Stimulated activated naive CD8-positive, alpha-beta T cell treated with anti-CD3 and anti-CD28 coated beads, Interleukin-15, amount 100 ng/mL, for 72 hours (primary cell): ENCODE data around the gene ZNF337.
"Not testable (repeated sequence)": the region's sequence is repeated elsewhere in the genome, so short reads cannot be mapped to it uniquely, and the experiment has no call there.

Experiments
- ATAC-seq: fragments of 150-1000 bp; cut with Tn5 transposase; 2 replicates; pipeline ENCODE4 v1.10.0; 2021; ENCODE audit warnings: mild to moderate bottlenecking, moderate library complexity
- DNase-seq, 2 donors: peaks; one replicate each; pipeline ENCODE4 v3.0.0; 2021 to 2022
- H3K27ac Mint-ChIP-seq, 2 donors: one replicate each; pipeline ENCODE4 v1.8.0; 2022; ENCODE audit warnings: mild to moderate bottlenecking in 2 of 2, mixed read lengths in 2 of 2, moderate library complexity in 2 of 2
- H3K27me3 Mint-ChIP-seq: one replicate; pipeline ENCODE4 v1.8.0; 2022; ENCODE audit warnings: mixed read lengths
- H3K4me1 Mint-ChIP-seq: one replicate; pipeline ENCODE4 v1.8.0; 2022; ENCODE audit warnings: mild to moderate bottlenecking, mixed read lengths
- H3K4me3 Mint-ChIP-seq, 2 donors: one replicate each; pipeline ENCODE4 v1.8.0; 2022; ENCODE audit warnings: mild to moderate bottlenecking in 2 of 2, mixed read lengths in 2 of 2, moderate library complexity in 1 of 2
- H3K9me3 Mint-ChIP-seq, 2 donors: one replicate each; pipeline ENCODE4 v1.8.0; 2022; ENCODE audit warnings: mixed read lengths in 2 of 2

Gene ZNF337

GRCh38 chr20:25696371-25697131 lies at the start of gene ZNF337:
TSS of gene ZNF337 (minus strand) at chr20:25696853. CDS start at chr20:25686417, 10,436 bp downstream.
- H3K9me3 Mint-ChIP-seq: peaks cover 7 to 20% of the 10 kb centered on the region in 2 donors
- peak; percentile 95 to 96 for DNase-seq
- peaks cover 29% of the 10 kb centered on the region for H3K4me1 Mint-ChIP-seq
- H3K27ac Mint-ChIP-seq: peak within 1 kb of the TSS; percentile 94 to 98
- H3K27me3 Mint-ChIP-seq: no peaks in the 10 kb centered on the region
- ATAC-seq: peak; percentile 97
- H3K4me3 Mint-ChIP-seq: peak within 1 kb of the TSS; percentile 82 to 96

GRCh38 chr20:25745738-25746137 lies 49.1 kb upstream of the ZNF337 start:
- peak overlapping the region in 1 of 2 donors; percentile 77 for H3K27ac Mint-ChIP-seq
- no peak overlapping the region for H3K4me3 Mint-ChIP-seq
- DNase-seq: no peak
- H3K9me3 Mint-ChIP-seq: no peaks in the 10 kb centered on the region
- no peak for ATAC-seq
- peaks cover 37% of the 10 kb centered on the region for H3K4me1 Mint-ChIP-seq
- H3K27me3 Mint-ChIP-seq: no peaks in the 10 kb centered on the region

- Mint-ChIP-seq H3K9me3 (no peaks in the 10 kb centered on the region), H3K27ac (peak overlapping the region in 1 of 2 donors; percentile 77), H3K4me1 (peaks cover 35% of the 10 kb centered on the region), H3K4me3 (no peak overlapping the region), H3K27me3 (no peaks in the 10 kb centered on the region)
- no peak for DNase-seq
- ATAC-seq: no peak
These were observed 48.4 kb upstream of the ZNF337 start for GRCh38 chr20:25745100-25745499.

- H3K4me3 Mint-ChIP-seq: no peak overlapping the region
- peaks cover 35% of the 10 kb centered on the region for H3K4me1 Mint-ChIP-seq
- ATAC-seq (no peak), DNase-seq (no peak)
- H3K27me3 Mint-ChIP-seq: no peaks in the 10 kb centered on the region
- peaks cover 0 to 3% of the 10 kb centered on the region in 2 donors for H3K9me3 Mint-ChIP-seq
- H3K27ac Mint-ChIP-seq: no peak overlapping the region
These were observed 47.6 kb upstream of the ZNF337 start for GRCh38 chr20:25744261-25744660.

GRCh38 chr20:25741088-25741487 lies 44.4 kb upstream of the ZNF337 start:
- Mint-ChIP-seq H3K27ac (peak overlapping the region in 1 of 2 donors; percentile 74), H3K9me3 (peaks cover 0 to 3% of the 10 kb centered on the region in 2 donors), H3K4me3 (no peak overlapping the region), H3K27me3 (no peaks in the 10 kb centered on the region), H3K4me1 (peaks cover 32% of the 10 kb centered on the region)
- DNase-seq (no peak), ATAC-seq (no peak)

GRCh38 chr20:25739615-25740320 lies 43.1 kb upstream of the ZNF337 start:
- Mint-ChIP-seq H3K27me3 (no peaks in the 10 kb centered on the region), H3K27ac (peak overlapping the region in 1 of 2 donors; percentile 79), H3K4me1 (peaks cover 22% of the 10 kb centered on the region), H3K9me3 (peaks cover 0 to 3% of the 10 kb centered on the region in 2 donors), H3K4me3 (peak overlapping the region; percentile 43 to 53)
- peak; percentile 96 for ATAC-seq
- no peak for DNase-seq

- no peak for ATAC-seq
- H3K9me3 Mint-ChIP-seq: peaks cover 0 to 3% of the 10 kb centered on the region in 2 donors
- no peak overlapping the region for H3K27ac Mint-ChIP-seq
- H3K4me3 Mint-ChIP-seq: no peak overlapping the region
- DNase-seq: no peak
- no peaks in the 10 kb centered on the region for H3K27me3 Mint-ChIP-seq
- H3K4me1 Mint-ChIP-seq: peaks cover 22% of the 10 kb centered on the region
These were observed 41.5 kb upstream of the ZNF337 start for GRCh38 chr20:25738198-25738597.

GRCh38 chr20:25733903-25734302 lies 37.2 kb upstream of the ZNF337 start:
- H3K9me3 Mint-ChIP-seq: no peaks in the 10 kb centered on the region
- H3K27ac Mint-ChIP-seq: no peak overlapping the region
- peaks cover under 1% of the 10 kb centered on the region for H3K4me1 Mint-ChIP-seq
- DNase-seq (no peak), ATAC-seq (no peak)
- no peak overlapping the region for H3K4me3 Mint-ChIP-seq
- no peaks in the 10 kb centered on the region for H3K27me3 Mint-ChIP-seq

GRCh38 chr20:25730862-25731261 lies 34.2 kb upstream of the ZNF337 start:
- Mint-ChIP-seq H3K27me3 (no peaks in the 10 kb centered on the region), H3K4me3 (no peak overlapping the region), H3K4me1 (peaks cover 5% of the 10 kb centered on the region), H3K9me3 (peaks cover 13 to 14% of the 10 kb centered on the region in 2 donors), H3K27ac (no peak overlapping the region)
- DNase-seq (no peak), ATAC-seq (no peak)

GRCh38 chr20:25726357-25726756 lies 29.7 kb upstream of the ZNF337 start:
- Mint-ChIP-seq H3K4me1 (peaks cover 12% of the 10 kb centered on the region), H3K27me3 (no peaks in the 10 kb centered on the region), H3K9me3 (peaks cover 35% of the 10 kb centered on the region in 2 donors), H3K27ac (peak overlapping the region in 1 of 2 donors; percentile 81), H3K4me3 (peak overlapping the region; percentile 52 to 55)
- ATAC-seq: no peak
- no peak for DNase-seq

- no peak overlapping the region for H3K27ac Mint-ChIP-seq
- no peaks in the 10 kb centered on the region for H3K27me3 Mint-ChIP-seq
- H3K9me3 Mint-ChIP-seq: peaks cover 35 to 38% of the 10 kb centered on the region in 2 donors
- ATAC-seq (no peak), DNase-seq (no peak)
- peak overlapping the region; percentile 52 to 55 for H3K4me3 Mint-ChIP-seq
- peaks cover 12% of the 10 kb centered on the region for H3K4me1 Mint-ChIP-seq
These were observed 29.0 kb upstream of the ZNF337 start for GRCh38 chr20:25725639-25726038.

- H3K4me3 Mint-ChIP-seq: no peak overlapping the region
- H3K9me3 Mint-ChIP-seq: peaks cover 35 to 38% of the 10 kb centered on the region in 2 donors
- H3K27me3 Mint-ChIP-seq: no peaks in the 10 kb centered on the region
- H3K27ac Mint-ChIP-seq: no peak overlapping the region
- ATAC-seq: no peak
- DNase-seq: no peak
- H3K4me1 Mint-ChIP-seq: peaks cover 23% of the 10 kb centered on the region
These were observed 27.3 kb upstream of the ZNF337 start for GRCh38 chr20:25723975-25724374.

- ATAC-seq (no peak), DNase-seq (no peak)
- H3K27ac Mint-ChIP-seq: no peak overlapping the region
- peaks cover 22% of the 10 kb centered on the region for H3K4me1 Mint-ChIP-seq
- peaks cover 22 to 23% of the 10 kb centered on the region in 2 donors for H3K9me3 Mint-ChIP-seq
- H3K4me3 Mint-ChIP-seq: no peak overlapping the region
- H3K27me3 Mint-ChIP-seq: no peaks in the 10 kb centered on the region
These were observed 23.6 kb upstream of the ZNF337 start for GRCh38 chr20:25720285-25720684.

GRCh38 chr20:25718896-25719809 lies 22.5 kb upstream of the ZNF337 start:
- not testable (repeated sequence) for H3K27me3 Mint-ChIP-seq, ATAC-seq
- DNase-seq: peak in 1 of 2 donors; percentile 31
- Mint-ChIP-seq H3K4me1 (peaks cover 21% of the 10 kb centered on the region), H3K4me3 (peak overlapping the region; percentile 71 to 82), H3K9me3 (peaks cover 12 to 15% of the 10 kb centered on the region in 2 donors), H3K27ac (peak overlapping the region; percentile 23 to 68)

GRCh38 chr20:25707695-25708094 lies 11.0 kb upstream of the ZNF337 start:
- H3K4me3 Mint-ChIP-seq: peak overlapping the region in 1 of 2 donors; percentile 6
- H3K27ac Mint-ChIP-seq: no peak overlapping the region
- DNase-seq (no peak), ATAC-seq (no peak)
- H3K9me3 Mint-ChIP-seq: peaks cover 26 to 28% of the 10 kb centered on the region in 2 donors
- H3K4me1 Mint-ChIP-seq: peaks cover 30% of the 10 kb centered on the region
- H3K27me3 Mint-ChIP-seq: no peaks in the 10 kb centered on the region
